ENCODE measurements around the gene SYNM.

SYNM gene

GRCh38 chr15:99086327-99086667, 18.6 kb upstream of the SYNM start:
- DNase-seq, result no peak

- DNase-seq, result no peak
Measured at GRCh38 chr15:99087405-99087943, 17.4 kb upstream of the SYNM start.

GRCh38 chr15:99090011-99090699, 14.7 kb upstream of the SYNM start:
- DNase-seq, result no peak

GRCh38 chr15:99090938-99091337, 13.9 kb upstream of the SYNM start:
- DNase-seq, result no peak

- DNase-seq, result no peak
Measured at GRCh38 chr15:99092554-99093172, 12.2 kb upstream of the SYNM start.

- DNase-seq, result no peak
Measured at GRCh38 chr15:99095626-99096025, 9.3 kb upstream of the SYNM start.

GRCh38 chr15:99096173-99096893, 8.5 kb upstream of the SYNM start:
- no peak for DNase-seq

- DNase-seq, result no peak
Measured at GRCh38 chr15:99096894-99097426, 7.9 kb upstream of the SYNM start.

GRCh38 chr15:99097441-99098410, 7.2 kb upstream of the SYNM start:
- no peak for DNase-seq

- no peak for DNase-seq
Measured at GRCh38 chr15:99098426-99098825, 6.5 kb upstream of the SYNM start.

GRCh38 chr15:99098991-99099390, 5.9 kb upstream of the SYNM start:
- no peak for DNase-seq

- DNase-seq, result no peak
Measured at GRCh38 chr15:99099661-99100060, 5.2 kb upstream of the SYNM start.

- DNase-seq, result peak; percentile 50 to 70
Measured at GRCh38 chr15:99100245-99101173, 4.4 kb upstream of the SYNM start.

- no peak for DNase-seq
Measured at GRCh38 chr15:99101501-99101900, 3.4 kb upstream of the SYNM start.

- no peak for DNase-seq
Measured at GRCh38 chr15:99102332-99103235, 2.3 kb upstream of the SYNM start.

- DNase-seq, result no peak
Measured at GRCh38 chr15:99103279-99103678, 1.6 kb upstream of the SYNM start.

- peak in 1 of 2 experiments; percentile 23 for DNase-seq
Measured at GRCh38 chr15:99105514-99106341, 848 bp downstream of the SYNM start.

- DNase-seq, result no peak
Measured at GRCh38 chr15:99106417-99107220, 1.7 kb downstream of the SYNM start.
